ENCODE data around the gene TMEM89. TPM values are rescaled to one million over a fixed set of nuclear protein-coding genes. Genes with fewer than 3 reads are reported as not detected.

The TMEM89 gene
- total RNA-seq, 2 experiments from 2014 or later = 0.43 TPM; not detected in 1

DNA sequence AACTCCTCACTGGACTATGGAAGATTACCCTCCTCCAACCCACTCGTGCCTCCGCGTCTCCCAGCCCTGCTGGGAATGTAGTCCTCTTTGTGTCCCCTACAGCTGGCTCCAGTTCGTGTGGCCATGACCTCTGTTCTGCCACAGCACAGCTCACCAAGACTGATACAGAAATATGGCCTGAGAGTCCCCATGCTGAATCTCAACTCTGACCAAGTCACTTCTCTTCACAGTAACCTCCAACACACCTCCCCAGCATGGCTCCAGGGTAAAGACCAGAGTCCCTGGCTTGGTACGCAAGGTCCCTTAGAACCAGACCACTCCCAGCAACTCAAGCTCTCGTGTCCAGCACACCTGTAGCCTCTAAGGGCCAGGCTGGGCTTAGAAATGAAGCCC is 24.2 kb downstream of the TMEM89 start:
- peaks cover 13% of the 10 kb centered on the region for H3K36me3 Mint-ChIP-seq (ENCODE audit: low read depth)
- POLR2A ChIA-PET = interaction anchor here (0.8 to 1.4 kb wide), 5 partner anchors 9 to 87 kb away, joined by 3 to 4 read pairs (median 3); partner anchors contain the start of genes SLC26A6 and UQCRC1
- no peaks in the 10 kb centered on the region for H3K9me3 Mint-ChIP-seq
- intact Hi-C loops (cut with micrococcal nuclease) = no loop called here
- TF ChIP-seq, protein P1, sequence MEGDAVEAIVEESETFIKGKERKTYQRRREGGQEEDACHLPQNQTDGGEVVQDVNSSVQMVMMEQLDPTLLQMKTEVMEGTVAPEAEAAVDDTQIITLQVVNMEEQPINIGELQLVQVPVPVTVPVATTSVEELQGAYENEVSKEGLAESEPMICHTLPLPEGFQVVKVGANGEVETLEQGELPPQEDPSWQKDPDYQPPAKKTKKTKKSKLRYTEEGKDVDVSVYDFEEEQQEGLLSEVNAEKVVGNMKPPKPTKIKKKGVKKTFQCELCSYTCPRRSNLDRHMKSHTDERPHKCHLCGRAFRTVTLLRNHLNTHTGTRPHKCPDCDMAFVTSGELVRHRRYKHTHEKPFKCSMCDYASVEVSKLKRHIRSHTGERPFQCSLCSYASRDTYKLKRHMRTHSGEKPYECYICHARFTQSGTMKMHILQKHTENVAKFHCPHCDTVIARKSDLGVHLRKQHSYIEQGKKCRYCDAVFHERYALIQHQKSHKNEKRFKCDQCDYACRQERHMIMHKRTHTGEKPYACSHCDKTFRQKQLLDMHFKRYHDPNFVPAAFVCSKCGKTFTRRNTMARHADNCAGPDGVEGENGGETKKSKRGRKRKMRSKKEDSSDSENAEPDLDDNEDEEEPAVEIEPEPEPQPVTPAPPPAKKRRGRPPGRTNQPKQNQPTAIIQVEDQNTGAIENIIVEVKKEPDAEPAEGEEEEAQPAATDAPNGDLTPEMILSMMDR (IDR thresholded peaks at IDR 0.05) = no peak
- H3K27me3 Mint-ChIP-seq = peaks cover 12% of the 10 kb centered on the region
- H3K4me1 Mint-ChIP-seq (ENCODE audit: low read depth) = peaks cover 5% of the 10 kb centered on the region
- DNase-seq = no peak
- CTCF ChIA-PET = interaction anchor here (0.9 to 1.6 kb wide), 4 partner anchors 38 to 161 kb away, joined by 3 to 4 read pairs (median 3); partner anchors contain the start of gene SLC26A6
- H3K4me3 Mint-ChIP-seq = no peak overlapping the region
- H3K27ac Mint-ChIP-seq = no peak overlapping the region
- no peak for ATAC-seq

DNA sequence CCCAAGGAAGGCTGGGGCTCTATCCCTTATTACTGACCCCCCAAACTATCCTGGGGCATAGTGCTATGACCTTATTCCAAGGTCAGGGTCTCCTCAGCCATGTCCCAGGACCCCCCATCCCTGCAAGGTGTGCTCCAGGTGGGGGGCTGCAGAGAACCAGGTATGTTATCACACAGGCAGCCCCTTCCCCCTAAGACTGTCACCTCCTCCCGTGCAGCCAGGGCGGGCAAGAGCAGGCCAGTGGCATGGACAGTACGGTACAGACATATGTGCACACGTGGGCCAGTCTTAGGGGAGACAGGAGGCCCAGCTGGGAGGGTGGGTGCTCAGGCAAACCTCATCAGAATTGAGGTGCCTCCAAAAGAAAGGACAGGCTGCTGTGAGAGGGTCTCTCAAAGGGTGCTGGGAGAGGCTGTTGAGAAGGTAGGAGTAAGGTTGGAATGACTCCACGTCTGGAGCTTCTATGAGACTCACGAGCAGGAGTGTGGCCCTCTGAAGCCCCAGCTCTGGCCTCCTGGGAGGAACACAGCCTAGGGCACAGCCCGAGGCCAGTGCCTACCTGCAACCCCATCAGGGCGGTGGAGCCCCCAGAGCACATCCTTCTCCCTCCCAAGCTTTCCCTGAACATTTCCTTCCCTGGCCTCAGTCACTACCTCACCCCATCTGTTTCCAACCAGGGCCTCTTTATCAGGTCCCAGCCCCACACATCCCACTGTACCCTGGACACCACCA is 24.7 kb downstream of the TMEM89 start:
- no peaks in the 10 kb centered on the region for H3K9me3 Mint-ChIP-seq
- H3K27me3 Mint-ChIP-seq = peaks cover 12% of the 10 kb centered on the region
- H3K4me1 Mint-ChIP-seq (ENCODE audit: low read depth) = peaks cover 5% of the 10 kb centered on the region
- no peak overlapping the region for H3K27ac Mint-ChIP-seq
- intact Hi-C loops (cut with micrococcal nuclease) = no loop called here
- CTCF ChIA-PET = interaction anchor here (0.9 to 1.5 kb wide), 2 partner anchors 39 to 161 kb away, joined by 3 read pairs; partner anchors contain the start of gene SLC26A6
- peaks cover 11% of the 10 kb centered on the region for H3K36me3 Mint-ChIP-seq (ENCODE audit: low read depth)
- TF ChIP-seq, protein P1 (IDR thresholded peaks at IDR 0.05) = no peak
- ATAC-seq (no peak), DNase-seq (no peak)
- POLR2A ChIA-PET = interaction anchor here (0.7 to 1.4 kb wide), 6 partner anchors 9 to 39 kb away, joined by 3 to 4 read pairs (median 3); partner anchors contain the start of genes SLC26A6 and UQCRC1
- no peak overlapping the region for H3K4me3 Mint-ChIP-seq

DNA sequence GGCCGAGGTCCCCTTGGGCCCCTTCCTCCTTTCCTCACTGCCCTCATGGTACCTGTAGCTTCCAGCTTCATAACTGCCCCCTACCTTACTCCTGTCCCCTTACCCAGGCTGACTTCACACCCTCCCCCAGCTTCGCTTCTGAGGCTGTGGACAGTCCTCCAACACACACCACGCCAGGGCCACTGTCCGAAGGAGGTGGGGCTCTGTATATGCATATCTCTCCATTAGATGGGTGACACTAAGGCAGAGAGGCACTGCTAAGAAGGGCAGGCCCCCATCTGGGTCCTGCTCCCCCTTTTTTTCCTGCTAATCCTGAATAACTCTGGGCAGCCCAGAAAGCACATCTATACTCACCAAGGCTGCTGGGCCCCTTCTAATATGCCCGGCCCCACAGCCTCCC is 25.4 kb downstream of the TMEM89 start:
- DNase-seq = no peak
- Mint-ChIP-seq H3K36me3 (ENCODE audit: low read depth) (peaks cover 11% of the 10 kb centered on the region), H3K27me3 (peaks cover 12% of the 10 kb centered on the region), H3K4me3 (no peak overlapping the region), H3K27ac (no peak overlapping the region), H3K9me3 (no peaks in the 10 kb centered on the region), H3K4me1 (ENCODE audit: low read depth) (peaks cover 5% of the 10 kb centered on the region)
- ATAC-seq = no peak
- intact Hi-C loops (cut with micrococcal nuclease) = no loop called here
- ChIA-PET CTCF (interaction anchor here (1.5 kb wide), 1 partner anchor 39 kb away, joined by 3 read pairs; the partner anchor contains the start of gene SLC26A6), POLR2A (interaction anchor here (1.0 kb wide), 1 partner anchor 14 kb away, joined by 3 read pairs; no protein-coding TSS in a partner anchor)
- TF ChIP-seq, protein P1 (IDR thresholded peaks at IDR 0.05) = no peak

DNA sequence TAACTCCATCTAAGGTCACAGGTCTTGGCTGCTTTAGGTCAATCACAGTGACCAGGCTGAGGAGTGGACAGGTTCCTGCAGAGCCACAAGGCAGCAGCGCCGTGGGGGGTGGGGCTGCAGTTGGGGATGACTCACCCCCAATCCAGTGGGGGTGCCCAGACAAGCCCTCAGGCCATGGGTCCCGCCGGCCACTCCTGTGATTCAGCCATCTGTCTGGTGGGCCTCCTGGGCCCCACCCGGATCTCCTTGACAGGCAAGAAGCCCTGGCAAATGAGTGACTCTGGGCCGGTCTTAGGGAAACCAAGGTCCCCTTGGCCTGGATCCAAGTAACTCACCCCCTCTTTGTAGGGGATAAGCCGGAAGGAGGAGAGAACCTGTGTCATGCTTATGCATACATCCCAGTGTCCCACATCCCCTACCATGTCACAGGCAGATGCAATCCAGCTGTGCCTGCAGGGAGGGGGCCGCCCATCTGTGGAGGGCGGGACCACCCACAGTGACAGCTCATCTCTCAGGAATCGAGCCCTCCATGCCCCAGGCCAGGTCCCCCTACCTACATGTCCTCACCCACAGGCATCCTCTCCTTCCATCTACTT is 25.9 kb downstream of the TMEM89 start:
- ATAC-seq = peak; percentile 21

More for the DNA sequence above, 25.9 kb downstream of the TMEM89 start:
- ChIA-PET CTCF (interaction anchor here (1.4 kb wide), 1 partner anchor 40 kb away, joined by 4 read pairs; the partner anchor contains the start of gene SLC26A6), POLR2A (no interaction called here)
- Mint-ChIP-seq H3K27me3 (peaks cover 16% of the 10 kb centered on the region), H3K36me3 (ENCODE audit: low read depth) (peaks cover 7% of the 10 kb centered on the region), H3K4me1 (ENCODE audit: low read depth) (peaks cover 5% of the 10 kb centered on the region), H3K4me3 (no peak overlapping the region), H3K9me3 (no peaks in the 10 kb centered on the region), H3K27ac (no peak overlapping the region)
- intact Hi-C loops (cut with micrococcal nuclease) = no loop called here
- TF ChIP-seq, protein P1 (IDR thresholded peaks at IDR 0.05) = no peak
- DNase-seq = peak; percentile 34
